ENCODE data around the gene PNMT.
"Not testable (repeated sequence)": the region's sequence is repeated elsewhere in the genome, so short reads cannot be mapped to it uniquely, and the experiment has no call there.

The PNMT gene

GRCh38 chr17:39705786-39706348 is 37.6 kb downstream of the PNMT start:
- no peak for TF ChIP-seq CTCF (IDR thresholded peaks at IDR 0.05; ENCODE audit: low read depth, low read length, missing control alignments)
- no peak for DNase-seq (ENCODE audit: low read depth)
- no peak overlapping the region for H3K4me3 ChIP-seq (ENCODE audit: low read depth, low read length)
- in situ Hi-C loops (cut with HindIII; ENCODE audit: low sequenced_read_pairs), result no loop called here

DNA sequence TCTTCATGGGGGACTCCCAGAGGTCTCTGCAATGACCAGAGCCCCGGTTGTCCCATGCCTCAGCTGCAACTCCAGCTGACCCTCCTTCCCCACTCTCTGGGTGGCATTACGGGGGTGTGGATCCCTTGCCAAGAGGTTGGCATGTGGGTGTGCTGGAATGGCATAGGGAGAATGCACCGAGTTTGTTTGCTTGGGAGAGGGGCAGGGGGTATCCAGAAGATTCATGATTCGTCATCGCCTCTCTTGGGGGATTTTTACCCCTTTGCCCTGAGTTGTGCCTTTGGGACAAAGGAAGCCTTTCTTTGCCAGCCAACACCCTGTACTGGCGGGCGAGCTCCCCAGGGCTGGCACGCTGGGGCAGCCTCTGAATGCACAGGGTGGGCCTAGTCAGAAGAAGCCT is 38.1 kb downstream of the PNMT start:
- H3K4me3 ChIP-seq (ENCODE audit: low read depth, low read length), result no peak overlapping the region
- in situ Hi-C loops (cut with HindIII; ENCODE audit: low sequenced_read_pairs), result no loop called here
- no peak for TF ChIP-seq CTCF (IDR thresholded peaks at IDR 0.05; ENCODE audit: low read depth, low read length, missing control alignments)
- no peak for DNase-seq (ENCODE audit: low read depth)

GRCh38 chr17:39706921-39707337 is 38.7 kb downstream of the PNMT start:
- no peak for TF ChIP-seq CTCF (IDR thresholded peaks at IDR 0.05; ENCODE audit: low read depth, low read length, missing control alignments)
- DNase-seq (ENCODE audit: low read depth), result no peak
- H3K4me3 ChIP-seq (ENCODE audit: low read depth, low read length), result no peak overlapping the region
- in situ Hi-C loops (cut with HindIII; ENCODE audit: low sequenced_read_pairs), result no loop called here

DNA sequence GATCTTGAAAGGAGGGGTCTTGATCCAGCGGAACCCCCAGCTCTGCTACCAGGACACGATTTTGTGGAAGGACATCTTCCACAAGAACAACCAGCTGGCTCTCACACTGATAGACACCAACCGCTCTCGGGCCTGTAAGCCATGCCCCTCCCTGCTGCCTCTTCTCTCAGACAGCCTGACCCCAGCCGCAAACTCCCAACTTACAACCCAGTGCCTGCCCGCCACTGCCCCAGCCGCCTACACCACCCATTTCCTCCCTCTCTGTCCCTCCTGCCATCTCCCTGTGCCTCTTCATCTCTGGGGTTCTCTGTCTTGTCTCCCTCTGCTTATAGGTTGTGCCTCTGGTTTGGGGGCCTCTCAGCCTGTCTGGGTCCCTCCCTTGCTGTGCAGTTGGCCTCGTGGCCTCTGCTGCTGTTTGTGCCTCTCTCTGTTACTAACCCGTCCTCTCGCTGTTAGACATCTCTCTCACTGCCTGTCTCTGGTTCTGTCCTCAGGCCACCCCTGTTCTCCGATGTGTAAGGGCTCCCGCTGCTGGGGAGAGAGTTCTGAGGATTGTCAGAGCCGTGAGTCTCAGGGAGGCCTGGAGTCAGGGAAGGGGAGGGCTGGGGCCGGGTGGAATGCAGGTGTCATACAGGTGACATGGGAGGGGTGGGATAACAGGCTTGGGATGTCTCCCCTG is 41.2 kb downstream of the PNMT start:
- no peak for TF ChIP-seq CTCF (IDR thresholded peaks at IDR 0.05; ENCODE audit: low read depth, low read length, missing control alignments)
- in situ Hi-C loops (cut with HindIII; ENCODE audit: low sequenced_read_pairs), result no loop called here
- no peak for DNase-seq (ENCODE audit: low read depth)
- no peak overlapping the region for H3K4me3 ChIP-seq (ENCODE audit: low read depth, low read length)

- DNase-seq (ENCODE audit: low read depth), result no peak
- in situ Hi-C loops (cut with HindIII; ENCODE audit: low sequenced_read_pairs), result no loop called here
- no peak for TF ChIP-seq CTCF (IDR thresholded peaks at IDR 0.05; ENCODE audit: low read depth, low read length, missing control alignments)
Measured at GRCh38 chr17:39709998-39710964, 42.0 kb downstream of the PNMT start.

DNA sequence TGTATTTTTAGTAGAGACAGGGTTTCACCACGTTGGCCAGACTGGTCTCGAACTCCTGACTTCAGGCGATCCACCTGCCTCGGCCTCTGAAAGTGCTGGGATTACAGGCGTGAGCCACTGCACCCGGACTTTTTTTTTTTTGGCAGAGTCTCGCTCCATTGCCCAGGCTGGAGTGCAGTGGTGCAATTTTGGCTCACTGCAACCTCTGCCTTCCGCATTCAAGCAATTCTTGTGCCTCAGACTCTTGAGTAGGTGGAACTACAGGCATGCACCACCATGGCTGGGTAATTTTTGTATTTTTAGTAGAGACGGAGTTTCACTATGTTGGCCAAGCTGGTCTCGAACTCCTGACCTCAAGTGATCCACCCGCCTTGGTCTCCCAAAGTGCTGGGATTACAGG is 42.8 kb downstream of the PNMT start:
- H3K4me3 ChIP-seq (ENCODE audit: low read depth, low read length); DNase-seq (ENCODE audit: low read depth); in situ Hi-C loops (cut with HindIII; ENCODE audit: low sequenced_read_pairs): not testable (repeated sequence)

More at GRCh38 chr17:39709998-39710964, 42.0 kb downstream of the PNMT start:
- no peak overlapping the region for H3K4me3 ChIP-seq (ENCODE audit: low read depth, low read length)

Data from astrocyte of the cerebellum (primary cell).